ENCODE measurements around the gene TRAM2. TPM values are rescaled to one million over a fixed set of nuclear protein-coding genes. Genes with fewer than 3 reads are reported as not detected.

Gene TRAM2
- total and polyA plus RNA-seq, 10 of the 15 experiments (the other 5 are each of a cell fraction or from before 2014, with no cell fraction given): 2.5 to 15.0 (median 11.0) TPM

DNA sequence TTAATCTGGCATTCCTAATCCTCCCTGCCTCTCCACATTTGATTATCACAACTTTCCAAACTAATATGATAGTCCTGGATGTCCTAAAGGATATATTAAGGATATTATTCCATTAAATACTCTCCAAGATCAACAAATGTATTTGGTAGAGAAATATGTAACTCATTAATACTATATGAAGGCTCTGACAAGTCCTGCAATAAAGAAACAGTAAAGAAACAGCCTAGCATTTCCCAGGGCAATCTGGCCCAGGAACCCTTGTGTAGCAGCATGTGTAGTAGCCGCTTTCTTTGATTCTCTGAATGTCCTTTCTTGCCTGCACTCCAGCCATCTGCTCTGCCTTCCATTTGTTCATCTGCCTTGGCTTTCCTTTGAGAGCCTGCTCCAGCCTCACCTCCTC lies 23.7 kb downstream of the TRAM2 start:
- no peak overlapping the region for H3K9ac ChIP-seq (ENCODE audit: control insufficient read depth, insufficient read depth, low read length)
- no peak overlapping the region for H3K4me2 ChIP-seq (ENCODE audit: control insufficient read depth, insufficient read depth)
- intact Hi-C loops (cut with micrococcal nuclease; ENCODE audit: unreplicated experiment) (no loop called here), in situ Hi-C loops (cut with MboI) (no loop called here)
- no peak overlapping the region for H3K27ac ChIP-seq (ENCODE audit: control insufficient read depth, insufficient read depth)
- RAD21 ChIA-PET (ENCODE audit: unreplicated experiment): interaction anchor here (1.3 to 1.4 kb wide), 2 partner anchors 17 to 57 kb away, joined by 4 read pairs; no protein-coding TSS in a partner anchor
- no peak for FAIRE-seq
- CTCF ChIA-PET: interaction anchor here (0.5 to 0.6 kb wide), 2 partner anchors 70 to 163 kb away, joined by 3 read pairs; no protein-coding TSS in a partner anchor
- H3K27me3 ChIP-seq (replicated peaks in 1 of 2; ENCODE audit: control insufficient read depth in 2 of 2, insufficient read depth in 2 of 2, low read length in 1 of 2): no peaks in the 10 kb centered on the region
- H4K20me1 ChIP-seq (ENCODE audit: control insufficient read depth, insufficient read depth): no peaks in the 10 kb centered on the region
- no peak overlapping the region for H3K4me3 ChIP-seq
- no TSS peak for BruUV-seq (replicated peaks)
- TF ChIP-seq, protein P1, sequence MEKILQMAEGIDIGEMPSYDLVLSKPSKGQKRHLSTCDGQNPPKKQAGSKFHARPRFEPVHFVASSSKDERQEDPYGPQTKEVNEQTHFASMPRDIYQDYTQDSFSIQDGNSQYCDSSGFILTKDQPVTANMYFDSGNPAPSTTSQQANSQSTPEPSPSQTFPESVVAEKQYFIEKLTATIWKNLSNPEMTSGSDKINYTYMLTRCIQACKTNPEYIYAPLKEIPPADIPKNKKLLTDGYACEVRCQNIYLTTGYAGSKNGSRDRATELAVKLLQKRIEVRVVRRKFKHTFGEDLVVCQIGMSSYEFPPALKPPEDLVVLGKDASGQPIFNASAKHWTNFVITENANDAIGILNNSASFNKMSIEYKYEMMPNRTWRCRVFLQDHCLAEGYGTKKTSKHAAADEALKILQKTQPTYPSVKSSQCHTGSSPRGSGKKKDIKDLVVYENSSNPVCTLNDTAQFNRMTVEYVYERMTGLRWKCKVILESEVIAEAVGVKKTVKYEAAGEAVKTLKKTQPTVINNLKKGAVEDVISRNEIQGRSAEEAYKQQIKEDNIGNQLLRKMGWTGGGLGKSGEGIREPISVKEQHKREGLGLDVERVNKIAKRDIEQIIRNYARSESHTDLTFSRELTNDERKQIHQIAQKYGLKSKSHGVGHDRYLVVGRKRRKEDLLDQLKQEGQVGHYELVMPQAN (conservative IDR thresholded peaks at IDR 0.05): no peak
- TF ChIP-seq FOXK2 (IDR thresholded peaks at IDR 0.05): no peak
- no peak for TF ChIP-seq YBX1 (IDR thresholded peaks at IDR 0.05)
- no peak for TF ChIP-seq ZNF217 (IDR thresholded peaks at IDR 0.05)
- TF ChIP-seq, protein P2, sequence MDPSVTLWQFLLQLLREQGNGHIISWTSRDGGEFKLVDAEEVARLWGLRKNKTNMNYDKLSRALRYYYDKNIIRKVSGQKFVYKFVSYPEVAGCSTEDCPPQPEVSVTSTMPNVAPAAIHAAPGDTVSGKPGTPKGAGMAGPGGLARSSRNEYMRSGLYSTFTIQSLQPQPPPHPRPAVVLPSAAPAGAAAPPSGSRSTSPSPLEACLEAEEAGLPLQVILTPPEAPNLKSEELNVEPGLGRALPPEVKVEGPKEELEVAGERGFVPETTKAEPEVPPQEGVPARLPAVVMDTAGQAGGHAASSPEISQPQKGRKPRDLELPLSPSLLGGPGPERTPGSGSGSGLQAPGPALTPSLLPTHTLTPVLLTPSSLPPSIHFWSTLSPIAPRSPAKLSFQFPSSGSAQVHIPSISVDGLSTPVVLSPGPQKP (IDR thresholded peaks at IDR 0.05; ENCODE audit: low read depth, low read length): no peak
- no peak for TF ChIP-seq PML (IDR thresholded peaks at IDR 0.05; ENCODE audit: low read length)
- no peak for TF ChIP-seq EED (IDR thresholded peaks at IDR 0.05; ENCODE audit: low read depth)
- TF ChIP-seq CBX3 (IDR thresholded peaks at IDR 0.05; ENCODE audit: borderline replicate concordance, low read depth): no peak
- TF ChIP-seq, protein P3, sequence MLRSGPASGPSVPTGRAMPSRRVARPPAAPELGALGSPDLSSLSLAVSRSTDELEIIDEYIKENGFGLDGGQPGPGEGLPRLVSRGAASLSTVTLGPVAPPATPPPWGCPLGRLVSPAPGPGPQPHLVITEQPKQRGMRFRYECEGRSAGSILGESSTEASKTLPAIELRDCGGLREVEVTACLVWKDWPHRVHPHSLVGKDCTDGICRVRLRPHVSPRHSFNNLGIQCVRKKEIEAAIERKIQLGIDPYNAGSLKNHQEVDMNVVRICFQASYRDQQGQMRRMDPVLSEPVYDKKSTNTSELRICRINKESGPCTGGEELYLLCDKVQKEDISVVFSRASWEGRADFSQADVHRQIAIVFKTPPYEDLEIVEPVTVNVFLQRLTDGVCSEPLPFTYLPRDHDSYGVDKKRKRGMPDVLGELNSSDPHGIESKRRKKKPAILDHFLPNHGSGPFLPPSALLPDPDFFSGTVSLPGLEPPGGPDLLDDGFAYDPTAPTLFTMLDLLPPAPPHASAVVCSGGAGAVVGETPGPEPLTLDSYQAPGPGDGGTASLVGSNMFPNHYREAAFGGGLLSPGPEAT (IDR thresholded peaks at IDR 0.05; ENCODE audit: low read depth): no peak
- TF ChIP-seq ZBED1 (IDR thresholded peaks at IDR 0.05; ENCODE audit: borderline replicate concordance): no peak
- no peak for TF ChIP-seq CHD1 (IDR thresholded peaks at IDR 0.05; ENCODE audit: low read depth, low read length)
- TF ChIP-seq NR2C2 (IDR thresholded peaks at IDR 0.05; ENCODE audit: borderline replicate concordance, control insufficient read depth, insufficient read length, low read depth): no peak
- TF ChIP-seq, protein P4, sequence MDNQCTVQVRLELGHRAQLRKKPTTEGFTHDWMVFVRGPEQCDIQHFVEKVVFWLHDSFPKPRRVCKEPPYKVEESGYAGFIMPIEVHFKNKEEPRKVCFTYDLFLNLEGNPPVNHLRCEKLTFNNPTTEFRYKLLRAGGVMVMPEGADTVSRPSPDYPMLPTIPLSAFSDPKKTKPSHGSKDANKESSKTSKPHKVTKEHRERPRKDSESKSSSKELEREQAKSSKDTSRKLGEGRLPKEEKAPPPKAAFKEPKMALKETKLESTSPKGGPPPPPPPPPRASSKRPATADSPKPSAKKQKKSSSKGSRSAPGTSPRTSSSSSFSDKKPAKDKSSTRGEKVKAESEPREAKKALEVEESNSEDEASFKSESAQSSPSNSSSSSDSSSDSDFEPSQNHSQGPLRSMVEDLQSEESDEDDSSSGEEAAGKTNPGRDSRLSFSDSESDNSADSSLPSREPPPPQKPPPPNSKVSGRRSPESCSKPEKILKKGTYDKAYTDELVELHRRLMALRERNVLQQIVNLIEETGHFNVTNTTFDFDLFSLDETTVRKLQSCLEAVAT (IDR thresholded peaks at IDR 0.05): no peak
- TF ChIP-seq SP1 (IDR thresholded peaks at IDR 0.05; ENCODE audit: low read depth, low read length): no peak
- no peak for TF ChIP-seq NRF1 (conservative IDR thresholded peaks at IDR 0.05; ENCODE audit: low read depth, low read length)
- no peak for TF ChIP-seq POLR2AphosphoS5 (IDR thresholded peaks at IDR 0.05; ENCODE audit: low read length)
- TF ChIP-seq GABPA (IDR thresholded peaks at IDR 0.05; ENCODE audit: low read depth): no peak
- no peak for TF ChIP-seq EGR1 (IDR thresholded peaks at IDR 0.05; ENCODE audit: borderline replicate concordance in 1 of 2, low read depth in 2 of 2, low read length in 2 of 2)
- POLR2A ChIA-PET: no interaction called here
- SMC1A ChIA-PET (ENCODE audit: uncharacterized antibody, unreplicated experiment): interaction anchor here (0.8 to 1.4 kb wide), 6 partner anchors 11 to 134 kb away, joined by 3 to 4 read pairs (median 4); no protein-coding TSS in a partner anchor
- no peak for ATAC-seq
- DNase-seq (ENCODE audit: low read depth, low spot score): no peak
- H3K79me2 ChIP-seq (ENCODE audit: control insufficient read depth, insufficient read depth, low read length): peaks cover 16% of the 10 kb centered on the region
- H3K36me3 ChIP-seq (ENCODE audit: control insufficient read depth in 2 of 2, insufficient read depth in 2 of 2, low read length in 1 of 2): no peaks in the 10 kb centered on the region
- H3K4me1 ChIP-seq (ENCODE audit: control insufficient read depth, insufficient read depth, low read length): peaks cover 20% of the 10 kb centered on the region
- WGBS (ENCODE audit: insufficient coverage, insufficient replicate concordance, low lambda C conversion rate, missing lambda C conversion rate): 100% methylated on average over 1 of the region's 1 CpG
- no peak overlapping the region for H2AFZ ChIP-seq (ENCODE audit: control insufficient read depth, low read depth, low read length)
- no peaks in the 10 kb centered on the region for H3K9me3 ChIP-seq (replicated peaks; ENCODE audit: control insufficient read depth, insufficient read depth, low read length)
